ENCODE results near the gene CEP78. TPM values are rescaled to one million over a fixed set of nuclear protein-coding genes. Genes with fewer than 3 reads are reported as not detected.

The CEP78 gene
- 44.8 TPM for total RNA-seq

GRCh38 chr9:78235762-78236550 is at the start of gene CEP78:
Gene CEP78 (plus strand): TSS chr9:78236075. CDS start chr9:78236351, 276 bp downstream.

GRCh38 chr9:78296893-78297671 is 61.2 kb downstream of the CEP78 start, which contains the start of gene PSAT1:
Gene PSAT1 (plus strand): TSS chr9:78297125. CDS start chr9:78297211, 86 bp downstream.

Small RNA genes lying within 50 kb of the gene (small RNA-seq; reads per million reads assigned to genes)
- gene AL353705.4, result not detected

Other genes with a start within 250 kb of the CEP78 start
- 178 TPM for gene GNAQ, start 204.3 kb upstream of the CEP78 start, total RNA-seq
- 48.9 TPM for gene PSAT1, start 61.0 kb downstream of the CEP78 start, total RNA-seq